DND-41 (cell line): ENCODE results near the gene FIZ1.

Source experiments
- ATAC-seq: fragments of 200-7000 bp; cut with Tn5 transposase; 3 replicates; pipeline ENCODE4 v1.9.1; 2021; ENCODE audit warnings: low read depth; ENCODE audit not compliant: insufficient read depth
- DNase-seq: peaks from one replicate; pipeline ENCODE4 v3.0.0-alpha.2; 2020
- H2AFZ ChIP-seq: 2 replicates; pipeline ENCODE4 v1.6.0; 2012; ENCODE audit warnings: low read depth, low read length
- H3K27ac ChIP-seq: 2 replicates; pipeline ENCODE4 v1.5.1; 2012; ENCODE audit warnings: low read length, inconsistent platforms
- H3K27me3 ChIP-seq: fragments of 200-600 bp; sonication (generic); 2 replicates; pipeline ENCODE4 v1.6.0; 2012; ENCODE audit warnings: low read length, mild to moderate bottlenecking, inconsistent platforms; ENCODE audit not compliant: insufficient read depth, poor library complexity
- H3K36me3 ChIP-seq: 2 replicates; pipeline ENCODE4 v1.5.1; 2012; ENCODE audit warnings: low read length, inconsistent platforms; ENCODE audit not compliant: insufficient read depth
- H3K4me1 ChIP-seq: 2 replicates; pipeline ENCODE4 v1.5.1; 2012; ENCODE audit warnings: mild to moderate bottlenecking, low read length; ENCODE audit not compliant: insufficient read depth
- H3K4me2 ChIP-seq: 2 replicates; pipeline ENCODE4 v1.6.0; 2012; ENCODE audit warnings: mild to moderate bottlenecking, moderate library complexity, low read length, inconsistent platforms; ENCODE audit not compliant: insufficient read depth
- H3K4me3 ChIP-seq, 2 experiments: fragments of 200-600 bp in 1 of 2; shearing (Covaris generic) in 1 of 2; 2 replicates each; pipeline ENCODE4 v1.5.1; 2012 to 2016; ENCODE audit warnings: inconsistent platforms in 2 of 2, low read length in 2 of 2, mild to moderate bottlenecking in 2 of 2, low read depth in 1 of 2, moderate library complexity in 1 of 2
- H3K79me2 ChIP-seq: 2 replicates; pipeline ENCODE4 v1.6.0; 2012; ENCODE audit warnings: low read length, inconsistent platforms; ENCODE audit not compliant: insufficient read depth
- H3K9ac ChIP-seq: 2 replicates; pipeline ENCODE4 v1.6.0; 2012; ENCODE audit warnings: low read depth, mild to moderate bottlenecking, inconsistent platforms, low read length, moderate library complexity
- H3K9me3 ChIP-seq: 2 replicates; pipeline ENCODE4 v1.5.1; 2012; ENCODE audit warnings: low read length, moderate library complexity, mild to moderate bottlenecking, inconsistent platforms; ENCODE audit not compliant: insufficient read depth, severe bottlenecking
- H4K20me1 ChIP-seq: 2 replicates; pipeline ENCODE4 v1.6.0; 2012; ENCODE audit warnings: low read length; ENCODE audit not compliant: insufficient read depth
- CTCF ChIP-seq: IDR thresholded peaks from 2 replicates; pipeline ENCODE4 v1.5.1; 2012; ENCODE audit warnings: borderline replicate concordance, low read length, moderate library complexity, mild to moderate bottlenecking; ENCODE audit not compliant: poor library complexity, severe bottlenecking; ENCODE audit errors: extremely low read depth
- EZH2 ChIP-seq: IDR thresholded peaks from 3 replicates; pipeline ENCODE4 v1.6.1; 2012; ENCODE audit warnings: borderline replicate concordance, low read depth, mild to moderate bottlenecking, moderate library complexity, low read length, inconsistent platforms; ENCODE audit not compliant: severe bottlenecking

FIZ1 gene

GRCh38 chr19:55620410-55621204, 21.3 kb upstream of the FIZ1 start:
- no peak overlapping the region for H3K4me3 ChIP-seq
- no peaks in the 10 kb centered on the region for H3K79me2 ChIP-seq
- peaks cover 3% of the 10 kb centered on the region; the same call in 1 of the 2 replicates for H4K20me1 ChIP-seq
- H3K9me3 ChIP-seq = no peaks in the 10 kb centered on the region
- H3K27me3 ChIP-seq = no peaks in the 10 kb centered on the region
- peak; percentile 17; the same call in 1 of the 3 replicates for ATAC-seq
- peak; percentile 59 for DNase-seq
- H3K36me3 ChIP-seq = peaks cover 28% of the 10 kb centered on the region
- H3K27ac ChIP-seq = peak overlapping the region; percentile 50; the same call in 1 of the 2 replicates
- no peak overlapping the region for H3K4me2 ChIP-seq
- H3K9ac ChIP-seq = no peak overlapping the region; the same call in 1 of the 2 replicates
- no peak overlapping the region for H2AFZ ChIP-seq
- TF ChIP-seq EZH2 (no peak), CTCF (no peak)
- peaks cover 28% of the 10 kb centered on the region for H3K4me1 ChIP-seq

GRCh38 chr19:55619286-55619685, 20.0 kb upstream of the FIZ1 start:
- no peak overlapping the region for H3K4me2 ChIP-seq
- H3K36me3 ChIP-seq = peaks cover 37% of the 10 kb centered on the region
- H2AFZ ChIP-seq = no peak overlapping the region
- DNase-seq = no peak
- no peak overlapping the region for H3K4me3 ChIP-seq
- H3K4me1 ChIP-seq = peaks cover 17% of the 10 kb centered on the region
- no peaks in the 10 kb centered on the region for H3K27me3 ChIP-seq
- peaks cover 3% of the 10 kb centered on the region; the same call in 1 of the 2 replicates for H3K79me2 ChIP-seq
- H4K20me1 ChIP-seq = peaks cover 9% of the 10 kb centered on the region
- TF ChIP-seq EZH2 (no peak), CTCF (no peak)
- no peak overlapping the region for H3K27ac ChIP-seq
- no peaks in the 10 kb centered on the region for H3K9me3 ChIP-seq
- no peak overlapping the region for H3K9ac ChIP-seq
- no peak for ATAC-seq

GRCh38 chr19:55618426-55618825, 19.1 kb upstream of the FIZ1 start:
- H3K79me2 ChIP-seq = peaks cover 3% of the 10 kb centered on the region; the same call in 1 of the 2 replicates
- H4K20me1 ChIP-seq = peaks cover 9% of the 10 kb centered on the region
- H3K4me3 ChIP-seq = no peak overlapping the region
- peaks cover 44% of the 10 kb centered on the region for H3K36me3 ChIP-seq
- no peaks in the 10 kb centered on the region for H3K27me3 ChIP-seq
- H3K9ac ChIP-seq = no peak overlapping the region
- DNase-seq (no peak), ATAC-seq (no peak)
- H3K4me1 ChIP-seq = peaks cover 11% of the 10 kb centered on the region
- TF ChIP-seq CTCF (no peak), EZH2 (no peak)
- no peaks in the 10 kb centered on the region for H3K9me3 ChIP-seq
- no peak overlapping the region for H3K4me2 ChIP-seq
- H3K27ac ChIP-seq = no peak overlapping the region
- no peak overlapping the region for H2AFZ ChIP-seq
